Liver (tissue), 9 donors: ENCODE measurements around the gene TENM3. TPM values are rescaled to one million over a fixed set of nuclear protein-coding genes. Genes with fewer than 3 reads are reported as not detected.

Experiments used
- DNase-seq: peaks from one replicate; pipeline ENCODE4 v3.0.0-alpha.2; 2017; ENCODE audit warnings: low spot score
- H3K27ac ChIP-seq, 2 donors: one replicate each; pipeline ENCODE4 v1.7.0; 2013; ENCODE audit warnings: inconsistent platforms in 2 of 2, low read length in 2 of 2, control low read depth in 1 of 2, low read depth in 1 of 2, mild to moderate bottlenecking in 1 of 2
- H3K27me3 ChIP-seq, 4 donors: one replicate each; pipeline versions ENCODE4 v1.6.1 to v1.7.0; 2013; ENCODE audit warnings: low read length in 3 of 4, inconsistent platforms in 1 of 4, mild to moderate bottlenecking in 1 of 4, moderate library complexity in 1 of 4; ENCODE audit not compliant: control insufficient read depth in 4 of 4, insufficient read depth in 4 of 4
- H3K36me3 ChIP-seq, 4 donors: one replicate each; pipeline versions ENCODE4 v1.6.1 to v1.7.0; 2013; ENCODE audit warnings: low read length in 3 of 4, mild to moderate bottlenecking in 3 of 4, low read depth in 1 of 4, moderate library complexity in 1 of 4; ENCODE audit not compliant: control insufficient read depth in 4 of 4, insufficient read depth in 3 of 4
- H3K4me1 ChIP-seq, 4 donors: one replicate each; pipeline versions ENCODE4 v1.6.1 to v1.7.0; 2013; ENCODE audit warnings: low read length in 3 of 4, mild to moderate bottlenecking in 3 of 4, moderate library complexity in 1 of 4; ENCODE audit not compliant: control insufficient read depth in 4 of 4, insufficient read depth in 4 of 4
- H3K4me3 ChIP-seq, 3 donors: one replicate each; pipeline versions ENCODE4 v1.6.1 to v1.7.0; 2013; ENCODE audit warnings: low read length in 3 of 3, control low read depth in 1 of 3, low read depth in 1 of 3, mild to moderate bottlenecking in 1 of 3
- H3K9ac ChIP-seq, 2 donors: one replicate each; pipeline ENCODE4 v1.7.0; 2013; ENCODE audit warnings: low read length in 2 of 2, mild to moderate bottlenecking in 2 of 2, moderate library complexity in 2 of 2, control low read depth in 1 of 2, low read depth in 1 of 2
- H3K9me3 ChIP-seq, 4 donors: one replicate each; pipeline versions ENCODE4 v1.6.1 to v1.7.0; 2013; ENCODE audit warnings: low read length in 3 of 4; ENCODE audit not compliant: control insufficient read depth in 4 of 4
- ATF3 ChIP-seq: IDR thresholded peaks from 2 replicates; pipeline ENCODE4 v1.6.1; 2016; ENCODE audit warnings: antibody characterized with exemption
- EGR1 ChIP-seq, 2 donors: IDR thresholded peaks; 2 replicates each; pipeline ENCODE4 v1.6.1; 2016 to 2018; ENCODE audit warnings: antibody characterized with exemption in 2 of 2, low read depth in 2 of 2
- FOXA1 ChIP-seq: IDR thresholded peaks from 2 replicates; pipeline ENCODE4 v1.6.1; 2016; ENCODE audit warnings: antibody characterized with exemption
- FOXA2 ChIP-seq: IDR thresholded peaks from 2 replicates; pipeline ENCODE4 v1.6.1; 2016; ENCODE audit warnings: antibody characterized with exemption
- GABPA ChIP-seq, 2 donors: IDR thresholded peaks in 1 of 2; conservative IDR thresholded peaks in 1 of 2; 2 replicates each; pipeline ENCODE4 v1.6.1; 2016; ENCODE audit warnings: antibody characterized with exemption in 2 of 2, mild to moderate bottlenecking in 1 of 2, moderate library complexity in 1 of 2
- HNF4A ChIP-seq, 2 donors: conservative IDR thresholded peaks; 2 replicates each; pipeline ENCODE4 v1.6.1; 2016; ENCODE audit warnings: antibody characterized with exemption in 2 of 2, mild to moderate bottlenecking in 2 of 2
- HNF4G ChIP-seq: IDR thresholded peaks from 2 replicates; pipeline ENCODE4 v1.6.1; 2016; ENCODE audit warnings: antibody characterized with exemption
- JUND ChIP-seq, 2 donors: IDR thresholded peaks; 2 replicates each; pipeline ENCODE4 v1.6.1; 2016; ENCODE audit warnings: antibody characterized with exemption in 2 of 2
- NR2F2 ChIP-seq: IDR thresholded peaks from 2 replicates; pipeline ENCODE4 v1.6.1; 2016; ENCODE audit warnings: antibody characterized with exemption
- RAD21 ChIP-seq, 2 donors: IDR thresholded peaks; 2 replicates each; pipeline ENCODE4 v1.6.1; 2016; ENCODE audit warnings: antibody characterized with exemption in 2 of 2, mild to moderate bottlenecking in 2 of 2
- RXRA ChIP-seq, 2 donors: IDR thresholded peaks; 2 replicates each; pipeline ENCODE4 v1.6.1; 2017 to 2018; ENCODE audit warnings: antibody characterized with exemption in 2 of 2, mild to moderate bottlenecking in 1 of 2
- SP1 ChIP-seq: IDR thresholded peaks from 2 replicates; pipeline ENCODE4 v1.6.1; 2018; ENCODE audit warnings: antibody characterized with exemption, mild to moderate bottlenecking
- TAF1 ChIP-seq: conservative IDR thresholded peaks from 2 replicates; pipeline ENCODE4 v1.6.1; 2016; ENCODE audit warnings: antibody characterized with exemption, mild to moderate bottlenecking
- YY1 ChIP-seq: IDR thresholded peaks from 2 replicates; pipeline ENCODE4 v1.6.1; 2016; ENCODE audit warnings: antibody characterized with exemption, mild to moderate bottlenecking
- ZBTB33 ChIP-seq: IDR thresholded peaks from 2 replicates; pipeline ENCODE4 v1.6.1; 2016; ENCODE audit warnings: antibody characterized with exemption
- WGBS: extraction: QIAGEN DNeasy Blood & Tissue Kit; methylation state at CpG from one replicate; pipeline ENCODE4 v1.1.7; 2013; 5-methylcytosine and 5-hydroxymethylcytosine counted together
- polyA plus RNA-seq, 2 donors: library from polyadenylated mRNA; stranded (reverse) in 1 of 2; unstranded in 1 of 2; fragments of 200-250 nt in 1 of 2; fragments of >200 nt in 1 of 2; fragmentation: Nextera tagmentation in 1 of 2; extraction: Ambion mirVana in 1 of 2; gene quantifications; one replicate each; pipeline versions ENCODE4 v1.2.1 to v1.2.3, GENCODE V29; 2013 to 2015
- total RNA-seq, 2 donors: library from RNA; depleted of rRNA; stranded (reverse); fragments of >200 nt; gene quantifications; one replicate each; pipeline ENCODE4 v1.2.3, GENCODE V29; 2014
- TF ChIP-seq, protein P1 (sequence below): IDR thresholded peaks from 2 replicates; pipeline ENCODE4 v1.6.1; 2016; ENCODE audit warnings: antibody characterized with exemption, mild to moderate bottlenecking
- donor health status: healthy.
- donor health status: healthy.
- donor health status: healthy.
- donor health status: healthy.
- donor health status: healthy.

Gene TENM3
- total and polyA plus RNA-seq, 4 donors: 0.32 to 16.8 (median 0.70) TPM

DNA sequence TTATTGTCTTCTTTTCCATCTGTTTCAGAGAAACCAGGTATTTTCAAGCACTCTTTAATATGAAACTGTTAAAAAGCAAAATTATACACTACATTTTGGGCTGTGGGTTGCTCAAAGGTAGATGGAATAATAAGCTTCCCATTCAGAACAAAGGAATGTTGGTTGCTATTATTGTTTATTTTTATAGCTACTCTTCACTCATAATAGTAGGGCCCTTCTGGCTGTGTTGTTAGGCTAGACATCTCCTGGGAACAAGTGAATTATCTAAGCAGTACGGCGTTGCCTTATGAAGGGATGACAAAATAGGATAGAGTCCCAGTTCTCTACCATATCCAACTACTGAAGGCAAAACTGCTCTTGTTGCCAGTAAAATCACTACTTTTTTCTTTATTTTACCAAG is 34.2 kb downstream of the TENM3 start:
- 94% methylated on average over 2 of the region's 2 CpGs for WGBS
- Histone ChIP-seq H3K9me3 (no peaks in the 10 kb centered on the region), H3K9ac (no peak overlapping the region), H3K27ac (no peak overlapping the region), H3K4me1 (no peaks in the 10 kb centered on the region), H3K36me3 (no peaks in the 10 kb centered on the region), H3K4me3 (no peak overlapping the region), H3K27me3 (peaks cover 0 to 4% (median 0%) of the 10 kb centered on the region in 4 donors)
- no peak for DNase-seq
- TF ChIP-seq FOXA2 (no peak), EGR1 (IDR thresholded peaks at IDR 0.05; ENCODE audit: low read depth in 2 of 2) (no peak), RAD21 (IDR thresholded peaks at IDR 0.05) (no peak), SP1 (no peak), RXRA (IDR thresholded peaks at IDR 0.05) (no peak), HNF4A (conservative IDR thresholded peaks at IDR 0.05) (no peak), FOXA1 (no peak), NR2F2 (no peak), GABPA (IDR thresholded peaks at IDR 0.05 in 1 of 2, conservative IDR thresholded peaks at IDR 0.05 in 1 of 2) (no peak), ZBTB33 (no peak), JUND (IDR thresholded peaks at IDR 0.05) (no peak)
- TF ChIP-seq, protein P1, sequence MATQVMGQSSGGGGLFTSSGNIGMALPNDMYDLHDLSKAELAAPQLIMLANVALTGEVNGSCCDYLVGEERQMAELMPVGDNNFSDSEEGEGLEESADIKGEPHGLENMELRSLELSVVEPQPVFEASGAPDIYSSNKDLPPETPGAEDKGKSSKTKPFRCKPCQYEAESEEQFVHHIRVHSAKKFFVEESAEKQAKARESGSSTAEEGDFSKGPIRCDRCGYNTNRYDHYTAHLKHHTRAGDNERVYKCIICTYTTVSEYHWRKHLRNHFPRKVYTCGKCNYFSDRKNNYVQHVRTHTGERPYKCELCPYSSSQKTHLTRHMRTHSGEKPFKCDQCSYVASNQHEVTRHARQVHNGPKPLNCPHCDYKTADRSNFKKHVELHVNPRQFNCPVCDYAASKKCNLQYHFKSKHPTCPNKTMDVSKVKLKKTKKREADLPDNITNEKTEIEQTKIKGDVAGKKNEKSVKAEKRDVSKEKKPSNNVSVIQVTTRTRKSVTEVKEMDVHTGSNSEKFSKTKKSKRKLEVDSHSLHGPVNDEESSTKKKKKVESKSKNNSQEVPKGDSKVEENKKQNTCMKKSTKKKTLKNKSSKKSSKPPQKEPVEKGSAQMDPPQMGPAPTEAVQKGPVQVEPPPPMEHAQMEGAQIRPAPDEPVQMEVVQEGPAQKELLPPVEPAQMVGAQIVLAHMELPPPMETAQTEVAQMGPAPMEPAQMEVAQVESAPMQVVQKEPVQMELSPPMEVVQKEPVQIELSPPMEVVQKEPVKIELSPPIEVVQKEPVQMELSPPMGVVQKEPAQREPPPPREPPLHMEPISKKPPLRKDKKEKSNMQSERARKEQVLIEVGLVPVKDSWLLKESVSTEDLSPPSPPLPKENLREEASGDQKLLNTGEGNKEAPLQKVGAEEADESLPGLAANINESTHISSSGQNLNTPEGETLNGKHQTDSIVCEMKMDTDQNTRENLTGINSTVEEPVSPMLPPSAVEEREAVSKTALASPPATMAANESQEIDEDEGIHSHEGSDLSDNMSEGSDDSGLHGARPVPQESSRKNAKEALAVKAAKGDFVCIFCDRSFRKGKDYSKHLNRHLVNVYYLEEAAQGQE: no peak

GRCh38 chr4:182278729-182279128 is 35.5 kb downstream of the TENM3 start:
- 90% methylated on average over 11 of the region's 11 CpGs for WGBS
- H3K27me3 ChIP-seq: no peaks in the 10 kb centered on the region
- H3K27ac ChIP-seq: no peak overlapping the region
- TF ChIP-seq SP1 (no peak), YY1 (no peak), GABPA (IDR thresholded peaks at IDR 0.05 in 1 of 2, conservative IDR thresholded peaks at IDR 0.05 in 1 of 2) (no peak), TAF1 (no peak), ATF3 (no peak), HNF4A (conservative IDR thresholded peaks at IDR 0.05) (no peak), HNF4G (no peak), RAD21 (IDR thresholded peaks at IDR 0.05) (no peak), ZBTB33 (no peak)
- TF ChIP-seq, protein P1: no peak
- no peak overlapping the region for H3K9ac ChIP-seq
- no peak for DNase-seq
- H3K4me3 ChIP-seq: no peak overlapping the region
- no peaks in the 10 kb centered on the region for H3K4me1 ChIP-seq
- H3K9me3 ChIP-seq: no peaks in the 10 kb centered on the region
- no peaks in the 10 kb centered on the region for H3K36me3 ChIP-seq
